Inferior parietal cortex (tissue), 1 donor: ENCODE data around the gene MSN.
A peak's percentile ranks its signal among the peaks of the same experiment; 100 is the strongest.
"Not testable (repeated sequence)": the region's sequence is repeated elsewhere in the genome, so short reads cannot be mapped to it uniquely, and the experiment has no call there.

Experiments
- DNase-seq: peaks from one replicate; pipeline ENCODE4 v3.0.0-alpha.2; 2016; ENCODE audit errors: extremely low spot score

MSN gene

GRCh38 chrX:65667503-65668376 lies at the start of gene MSN:
Gene MSN (plus strand): TSS chrX:65667654. CDS start chrX:65667842, 188 bp downstream.
- no peak for DNase-seq

- DNase-seq: not testable (repeated sequence)
Observed at GRCh38 chrX:65620096-65620705, 47.3 kb upstream of the MSN start.

- DNase-seq: no peak
Observed at GRCh38 chrX:65630771-65631170, 36.7 kb upstream of the MSN start.

- DNase-seq: no peak
Observed at GRCh38 chrX:65633826-65634225, 33.6 kb upstream of the MSN start.

GRCh38 chrX:65634732-65635131 lies 32.7 kb upstream of the MSN start:
- no peak for DNase-seq

GRCh38 chrX:65635378-65635777 lies 32.1 kb upstream of the MSN start:
- no peak for DNase-seq

- DNase-seq: no peak
Observed at GRCh38 chrX:65635822-65636221, 31.6 kb upstream of the MSN start.

GRCh38 chrX:65636261-65636660 lies 31.2 kb upstream of the MSN start:
- DNase-seq: not testable (repeated sequence)

- no peak for DNase-seq
Observed at GRCh38 chrX:65637335-65637734, 30.1 kb upstream of the MSN start.

GRCh38 chrX:65642914-65643491 lies 24.5 kb upstream of the MSN start:
- DNase-seq: no peak

- no peak for DNase-seq
Observed at GRCh38 chrX:65643531-65644052, 23.9 kb upstream of the MSN start.

- DNase-seq: peak; percentile 37
Observed at GRCh38 chrX:65644621-65645289, 22.7 kb upstream of the MSN start.

GRCh38 chrX:65647801-65648200 lies 19.7 kb upstream of the MSN start:
- no peak for DNase-seq

- DNase-seq: no peak
Observed at GRCh38 chrX:65652098-65652497, 15.4 kb upstream of the MSN start.

GRCh38 chrX:65657009-65657441 lies 10.4 kb upstream of the MSN start:
- not testable (repeated sequence) for DNase-seq

GRCh38 chrX:65657659-65658058 lies 9.8 kb upstream of the MSN start:
- no peak for DNase-seq

GRCh38 chrX:65658229-65658628 lies 9.2 kb upstream of the MSN start:
- no peak for DNase-seq

- no peak for DNase-seq
Observed at GRCh38 chrX:65667157-65667502, 324 bp upstream of the MSN start.

- DNase-seq: no peak
Observed at GRCh38 chrX:65668377-65669310, 1.2 kb downstream of the MSN start.

- no peak for DNase-seq
Observed at GRCh38 chrX:65671286-65671685, 3.8 kb downstream of the MSN start.

- DNase-seq: no peak
Observed at GRCh38 chrX:65671966-65672365, 4.5 kb downstream of the MSN start.
